Fibroblast of mammary gland (primary cell): ENCODE measurements around the gene GPR27.

ENCODE experiments used
- DNase-seq: peaks from one replicate; pipeline ENCODE4 v3.0.0-alpha.2; 2010; ENCODE audit warnings: low read depth
- H3K4me3 ChIP-seq: 2 replicates; pipeline ENCODE4 v1.5.1; 2011; ENCODE audit warnings: low read depth, mild to moderate bottlenecking, low read length, moderate library complexity; ENCODE audit not compliant: control insufficient read depth
- TF ChIP-seq, protein P1 (sequence below): conservative IDR thresholded peaks from 2 replicates; pipeline ENCODE4 v1.5.1; 2011; ENCODE audit warnings: low read depth, low read length, inconsistent platforms; ENCODE audit not compliant: control insufficient read depth, insufficient read depth

Gene GPR27

DNA sequence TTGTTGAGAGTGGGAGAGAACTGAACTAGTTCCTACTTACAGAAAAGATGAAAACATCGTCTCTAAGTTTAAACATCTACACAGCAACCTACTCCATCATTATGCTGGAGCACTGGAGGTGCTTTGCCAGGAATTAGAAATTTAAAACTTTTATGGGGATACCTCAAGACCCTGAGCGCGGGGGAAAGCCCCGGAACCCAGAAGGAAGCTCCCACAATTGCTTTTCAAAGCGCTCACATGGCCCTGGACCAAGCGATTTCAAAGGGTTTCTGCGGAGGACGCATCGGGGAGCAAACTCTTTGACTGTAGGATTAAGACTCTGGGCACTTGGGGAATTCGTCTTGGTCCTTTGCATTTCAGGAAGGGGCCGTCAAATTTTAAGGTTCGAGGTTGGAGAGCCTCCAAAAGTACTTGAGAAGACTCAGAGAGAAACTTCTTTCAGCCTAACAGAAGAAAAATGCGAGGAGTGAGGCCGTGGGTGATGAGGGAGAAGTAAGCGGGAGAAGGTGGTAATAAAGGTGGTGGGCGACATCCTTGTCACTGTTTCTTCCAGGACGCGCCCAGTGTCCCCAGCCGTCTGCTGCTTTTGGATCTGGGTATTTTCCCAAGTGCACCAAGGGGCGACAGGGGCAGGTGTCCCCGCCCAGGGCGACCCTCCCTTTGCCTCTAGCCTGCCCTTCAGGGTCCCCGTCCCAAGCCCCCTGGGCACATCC is 30.7 kb downstream of the GPR27 start:
- no peak overlapping the region for H3K4me3 ChIP-seq
- DNase-seq = no peak
- TF ChIP-seq, protein P1, sequence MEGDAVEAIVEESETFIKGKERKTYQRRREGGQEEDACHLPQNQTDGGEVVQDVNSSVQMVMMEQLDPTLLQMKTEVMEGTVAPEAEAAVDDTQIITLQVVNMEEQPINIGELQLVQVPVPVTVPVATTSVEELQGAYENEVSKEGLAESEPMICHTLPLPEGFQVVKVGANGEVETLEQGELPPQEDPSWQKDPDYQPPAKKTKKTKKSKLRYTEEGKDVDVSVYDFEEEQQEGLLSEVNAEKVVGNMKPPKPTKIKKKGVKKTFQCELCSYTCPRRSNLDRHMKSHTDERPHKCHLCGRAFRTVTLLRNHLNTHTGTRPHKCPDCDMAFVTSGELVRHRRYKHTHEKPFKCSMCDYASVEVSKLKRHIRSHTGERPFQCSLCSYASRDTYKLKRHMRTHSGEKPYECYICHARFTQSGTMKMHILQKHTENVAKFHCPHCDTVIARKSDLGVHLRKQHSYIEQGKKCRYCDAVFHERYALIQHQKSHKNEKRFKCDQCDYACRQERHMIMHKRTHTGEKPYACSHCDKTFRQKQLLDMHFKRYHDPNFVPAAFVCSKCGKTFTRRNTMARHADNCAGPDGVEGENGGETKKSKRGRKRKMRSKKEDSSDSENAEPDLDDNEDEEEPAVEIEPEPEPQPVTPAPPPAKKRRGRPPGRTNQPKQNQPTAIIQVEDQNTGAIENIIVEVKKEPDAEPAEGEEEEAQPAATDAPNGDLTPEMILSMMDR = no peak

DNA sequence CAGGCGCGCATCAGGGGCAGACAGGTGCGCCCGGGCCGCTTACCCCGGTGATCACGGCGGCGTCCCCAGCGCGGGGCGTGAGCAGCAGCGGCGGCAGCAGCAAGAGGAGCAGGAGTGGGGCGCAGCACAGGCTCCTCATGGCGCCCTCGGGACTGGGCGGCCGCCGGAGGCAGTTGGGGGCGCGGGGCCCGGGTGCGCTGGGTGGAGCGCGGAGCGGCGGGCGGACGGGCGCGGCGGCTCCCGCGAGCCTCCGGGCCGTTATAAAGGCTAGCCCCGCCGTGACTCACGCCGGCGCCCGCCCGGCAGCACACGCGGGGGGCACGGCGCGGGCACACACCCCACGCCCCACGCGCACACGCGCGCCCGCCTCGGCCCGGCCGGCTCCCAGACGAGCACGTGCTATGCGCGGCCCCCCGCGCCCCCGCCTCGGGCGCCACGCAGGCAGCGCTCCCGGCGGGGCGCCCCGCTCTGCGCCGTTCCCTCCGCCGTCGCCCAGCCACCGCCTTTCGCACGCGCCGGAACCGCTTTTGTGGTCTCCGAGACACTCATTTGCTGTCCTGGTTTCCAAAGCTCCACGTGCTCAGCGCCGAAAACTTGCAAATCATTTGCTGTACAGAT is 31.4 kb downstream of the GPR27 start, which contains the start of gene PROK2:
TSS of gene PROK2 (minus strand) at position 235 of the 618 bp plus-strand sequence. CDS start at position 139, 96 bp downstream.
- DNase-seq = peak; percentile 1
- TF ChIP-seq, protein P1 = no peak
- no peak within 1 kb of the TSS for H3K4me3 ChIP-seq

DNA sequence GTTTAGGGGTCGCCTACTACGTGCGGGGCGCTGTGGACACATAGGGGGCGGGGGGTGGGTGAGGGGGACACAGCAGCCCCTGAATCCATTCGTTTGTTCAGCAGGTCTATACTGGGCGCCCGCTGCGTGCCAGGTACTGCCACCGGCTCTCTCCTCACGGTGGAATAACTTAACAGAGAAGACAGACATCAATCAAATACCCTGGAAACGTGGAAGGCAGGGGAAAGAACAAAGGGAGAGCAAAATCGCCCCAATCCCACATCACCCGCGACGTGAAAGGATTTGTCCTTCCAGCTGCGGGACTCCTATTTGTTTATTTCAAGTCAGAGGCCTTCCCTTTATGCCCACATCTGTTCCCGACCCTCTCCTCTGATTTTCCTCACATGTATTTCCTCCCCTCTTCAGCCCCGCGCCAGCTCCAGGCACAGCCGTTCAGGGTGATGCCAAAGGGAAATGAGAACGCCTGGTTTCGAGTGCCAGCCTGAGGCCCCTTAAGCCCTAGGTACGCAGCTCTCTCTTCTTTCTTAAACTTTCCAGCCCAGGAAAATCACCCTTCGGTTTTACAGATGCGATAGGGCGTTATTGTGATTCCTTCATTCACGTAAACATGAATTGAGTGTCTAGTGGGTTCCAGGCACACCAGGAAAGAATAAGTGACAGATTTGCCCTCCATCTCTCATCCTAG is 32.0 kb downstream of the GPR27 start:
- DNase-seq = no peak
- H3K4me3 ChIP-seq = no peak overlapping the region
- TF ChIP-seq, protein P1 = no peak

DNA sequence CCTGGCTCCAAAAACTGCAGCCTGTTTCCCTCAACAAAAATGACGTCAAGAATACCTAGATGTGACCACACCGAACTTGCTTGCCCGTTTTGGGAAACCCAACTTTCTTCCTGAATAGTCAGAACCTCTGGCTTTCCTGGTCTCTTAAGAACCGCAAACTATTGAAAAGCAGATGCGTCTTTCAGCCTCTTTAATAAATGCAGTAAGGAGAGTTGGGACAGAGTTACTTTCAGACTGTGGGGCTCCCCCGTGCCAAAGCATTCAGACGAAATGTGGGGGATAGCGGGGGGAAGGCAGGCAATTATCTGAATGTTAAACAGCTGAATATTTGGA is 32.5 kb downstream of the GPR27 start:
- TF ChIP-seq, protein P1 = no peak
- no peak for DNase-seq
- H3K4me3 ChIP-seq = no peak overlapping the region

DNA sequence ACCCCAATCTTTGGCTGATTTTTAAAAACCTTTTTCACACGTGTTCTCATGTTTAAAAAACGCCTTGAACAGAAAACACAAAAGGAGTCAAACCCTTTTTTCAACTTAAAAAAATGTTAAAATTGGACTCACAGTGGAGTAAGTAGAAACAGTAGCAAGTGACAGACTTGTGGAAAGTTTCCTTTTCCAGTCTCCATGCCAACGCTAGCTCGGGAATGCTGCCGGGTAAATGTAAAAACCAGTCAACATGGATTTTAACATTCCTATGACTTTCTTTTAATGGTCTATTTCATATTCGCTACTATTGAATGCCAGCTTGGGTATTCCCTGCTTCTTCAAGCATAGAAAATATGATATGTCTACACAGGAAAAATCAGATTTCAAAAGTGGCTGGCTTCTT is 32.9 kb downstream of the GPR27 start:
- DNase-seq = no peak

DNA sequence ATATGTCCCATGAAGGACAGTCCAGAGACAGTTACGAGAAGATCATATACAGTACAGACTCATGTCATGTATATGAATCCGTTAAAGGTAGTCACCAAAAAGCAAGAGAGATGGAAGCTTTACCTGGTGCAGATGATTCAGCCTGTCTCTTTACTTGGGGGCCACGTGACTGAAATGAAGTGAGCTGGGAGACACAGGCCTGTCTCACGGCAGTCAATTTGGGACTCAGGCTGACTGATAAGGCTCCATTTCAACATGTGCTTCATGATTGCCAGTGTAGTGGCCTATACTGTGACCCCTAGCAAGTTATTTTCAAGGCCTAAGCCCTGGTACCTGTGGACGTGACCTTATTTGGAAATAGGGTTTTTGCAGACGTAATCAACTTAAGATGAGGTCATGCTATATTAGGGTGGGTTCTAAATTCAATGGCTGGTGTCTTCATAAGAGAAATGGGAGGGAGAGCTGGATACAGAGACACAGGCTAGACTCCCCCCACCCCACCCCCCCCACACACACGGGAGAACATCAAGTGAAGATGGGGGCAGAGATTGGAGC is 34.3 kb downstream of the GPR27 start:
- TF ChIP-seq, protein P1 = no peak
- no peak for DNase-seq
- no peak overlapping the region for H3K4me3 ChIP-seq

More for the DNA sequence above, 32.9 kb downstream of the GPR27 start:
- no peak overlapping the region for H3K4me3 ChIP-seq
- TF ChIP-seq, protein P1 = no peak
